DMS 273 (cell line): ENCODE measurements around the gene SLC22A23.

Experiments
- DNase-seq: peaks from one replicate; lab custom pipeline; 2025; ENCODE audit not compliant: unreplicated experiment; lab: John Stamatoyannopoulos, UW

SLC22A23 gene

GRCh38 chr6:3320238-3320811 is 136.5 kb downstream of the SLC22A23 start:
- peak; percentile 71 for DNase-seq

GRCh38 chr6:3319610-3320200 is 137.1 kb downstream of the SLC22A23 start:
- no peak for DNase-seq

- DNase-seq: no peak
These were observed 137.9 kb downstream of the SLC22A23 start for GRCh38 chr6:3318821-3319540.

- no peak for DNase-seq
These were observed 138.6 kb downstream of the SLC22A23 start for GRCh38 chr6:3318226-3318625.

- peak; percentile 31 for DNase-seq
These were observed 139.1 kb downstream of the SLC22A23 start for GRCh38 chr6:3317741-3318211.

GRCh38 chr6:3316818-3317217 is 140.0 kb downstream of the SLC22A23 start:
- DNase-seq: no peak

- DNase-seq: no peak
These were observed 140.5 kb downstream of the SLC22A23 start for GRCh38 chr6:3316331-3316730.

- DNase-seq: no peak
These were observed 141.0 kb downstream of the SLC22A23 start for GRCh38 chr6:3315841-3316240.

- no peak for DNase-seq
These were observed 142.0 kb downstream of the SLC22A23 start for GRCh38 chr6:3314621-3315467.

- DNase-seq: no peak
These were observed 142.7 kb downstream of the SLC22A23 start for GRCh38 chr6:3314176-3314575.

GRCh38 chr6:3312604-3313231 is 144.1 kb downstream of the SLC22A23 start:
- DNase-seq: peak; percentile 27

- no peak for DNase-seq
These were observed 145.0 kb downstream of the SLC22A23 start for GRCh38 chr6:3311826-3312225.

GRCh38 chr6:3310703-3311102 is 146.1 kb downstream of the SLC22A23 start:
- DNase-seq: peak; percentile 74

- no peak for DNase-seq
These were observed 146.8 kb downstream of the SLC22A23 start for GRCh38 chr6:3310051-3310448.

GRCh38 chr6:3309391-3310050 is 147.3 kb downstream of the SLC22A23 start:
- DNase-seq: peak; percentile 59

GRCh38 chr6:3308106-3308505 is 148.7 kb downstream of the SLC22A23 start:
- no peak for DNase-seq

GRCh38 chr6:3307436-3307835 is 149.4 kb downstream of the SLC22A23 start:
- DNase-seq: no peak

- DNase-seq: peak; percentile 95
These were observed 150.0 kb downstream of the SLC22A23 start for GRCh38 chr6:3306848-3307247.

- no peak for DNase-seq
These were observed 151.0 kb downstream of the SLC22A23 start for GRCh38 chr6:3305831-3306230.

GRCh38 chr6:3305216-3305565 is 151.7 kb downstream of the SLC22A23 start:
- DNase-seq: no peak
